GM19467 (cell line): ENCODE measurements around the gene REXO5.
"Not testable (repeated sequence)": the region's sequence is repeated elsewhere in the genome, so short reads cannot be mapped to it uniquely, and the experiment has no call there.

Experiments
- ATAC-seq: cut with Tn5 transposase; IDR thresholded peaks from one replicate; pipeline ENCODE4 v1.9.1; 2021; ENCODE audit warnings: mild to moderate bottlenecking, moderate library complexity; ENCODE audit not compliant: unreplicated experiment

REXO5 gene

DNA sequence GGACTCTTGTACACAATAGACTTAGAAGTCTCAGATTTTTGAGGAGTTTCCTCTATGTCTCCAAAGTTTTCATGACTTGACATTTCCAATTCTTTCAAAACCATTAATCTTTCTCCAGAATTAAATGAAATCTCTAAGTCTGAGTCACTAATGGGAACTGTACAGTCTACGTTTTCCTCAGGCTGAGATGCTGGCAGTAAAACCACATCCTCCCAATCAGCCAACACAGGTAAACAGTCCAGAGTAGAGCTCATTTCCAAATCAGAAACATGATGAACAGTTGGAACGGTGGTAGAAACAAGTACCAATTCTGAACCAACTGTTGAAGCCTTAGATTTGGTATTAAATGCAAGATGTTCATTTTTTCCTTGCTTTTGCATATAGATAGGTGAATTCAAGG lies 8.0 kb upstream of the REXO5 start:
- no peak for ATAC-seq

DNA sequence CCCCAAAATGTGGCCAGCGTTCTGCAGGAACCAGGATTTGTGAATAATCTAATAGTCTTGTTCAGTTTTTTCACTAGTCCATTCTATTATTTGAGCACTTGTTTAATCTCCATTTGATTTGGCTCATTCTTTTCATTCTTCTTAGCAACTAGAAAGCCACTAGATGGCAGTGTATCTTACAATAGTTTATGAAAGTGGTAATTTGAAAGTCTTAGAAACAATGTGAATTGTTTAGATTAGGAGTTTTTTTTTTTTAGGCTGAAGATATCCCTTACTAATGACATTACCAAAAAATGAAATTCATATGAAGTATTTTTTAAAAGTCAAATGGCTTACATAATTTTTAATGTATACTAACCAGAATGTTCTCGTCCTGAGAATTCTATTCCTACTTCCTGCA lies 6.7 kb upstream of the REXO5 start:
- ATAC-seq = no peak

DNA sequence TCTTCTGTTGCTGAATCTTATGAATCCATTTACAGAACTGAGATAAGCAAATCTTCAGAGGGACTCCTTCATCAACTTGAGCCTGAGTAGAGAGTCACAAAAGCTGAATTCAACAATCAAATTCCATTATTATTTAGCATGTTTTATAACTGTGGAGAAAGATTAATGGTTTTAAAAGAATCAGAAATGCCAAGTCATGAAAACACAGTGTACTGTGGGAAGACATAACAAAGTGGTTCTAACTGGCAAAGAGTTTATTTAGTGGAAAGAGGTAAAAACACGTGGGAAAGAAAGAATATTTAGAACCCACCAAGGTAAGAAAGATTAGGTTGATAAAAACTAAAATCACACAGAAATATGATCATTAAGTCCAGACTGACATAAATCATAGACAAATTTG lies 5.0 kb upstream of the REXO5 start:
- no peak for ATAC-seq

DNA sequence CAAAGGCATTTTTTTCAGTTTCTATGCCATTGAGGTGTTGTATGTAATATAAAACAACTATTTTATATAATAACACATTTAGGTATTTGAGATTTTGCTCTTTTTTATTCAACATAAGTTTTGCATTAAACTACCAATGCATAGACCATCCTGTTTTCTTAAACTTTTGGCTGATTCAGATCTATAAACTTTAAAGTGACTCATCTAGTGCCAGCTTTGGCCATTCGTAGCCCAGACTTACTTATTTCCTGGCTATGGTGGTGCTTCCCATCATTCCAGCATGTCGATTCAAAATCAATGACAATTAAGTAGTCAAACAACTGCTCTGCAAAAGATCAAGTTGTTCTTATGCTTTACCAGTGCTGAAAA lies 3.2 kb upstream of the REXO5 start:
- no peak for ATAC-seq

DNA sequence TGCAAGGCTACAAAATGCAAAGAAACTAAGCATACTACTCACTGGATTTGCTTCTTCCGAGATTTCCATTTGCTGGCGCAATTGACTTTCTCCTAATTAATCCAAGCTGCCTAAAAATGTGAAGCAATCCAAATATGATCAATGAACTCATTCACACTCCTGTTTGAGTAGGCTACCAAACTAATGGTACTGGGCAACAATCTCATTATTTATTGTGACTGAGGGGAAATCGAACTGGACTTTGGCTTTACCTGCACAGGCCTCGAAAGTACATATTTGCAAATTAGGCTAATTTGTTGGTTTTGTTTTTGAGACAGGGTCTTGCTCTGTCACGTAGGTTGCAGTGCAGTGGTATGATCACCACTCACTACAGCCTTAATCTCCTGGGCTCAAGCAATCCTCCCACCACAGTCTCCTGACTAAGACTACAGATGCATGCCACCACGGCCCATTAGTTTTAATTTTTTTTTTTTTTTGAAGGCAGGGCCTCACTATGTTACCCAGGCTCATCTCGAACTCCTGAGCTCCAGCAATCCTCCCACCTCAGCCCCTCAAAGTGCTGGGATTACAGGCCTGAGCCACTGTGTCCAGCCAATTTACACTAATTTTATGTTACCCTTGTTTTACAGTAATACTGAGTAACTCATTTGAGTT lies 2.6 kb upstream of the REXO5 start:
- no peak for ATAC-seq

DNA sequence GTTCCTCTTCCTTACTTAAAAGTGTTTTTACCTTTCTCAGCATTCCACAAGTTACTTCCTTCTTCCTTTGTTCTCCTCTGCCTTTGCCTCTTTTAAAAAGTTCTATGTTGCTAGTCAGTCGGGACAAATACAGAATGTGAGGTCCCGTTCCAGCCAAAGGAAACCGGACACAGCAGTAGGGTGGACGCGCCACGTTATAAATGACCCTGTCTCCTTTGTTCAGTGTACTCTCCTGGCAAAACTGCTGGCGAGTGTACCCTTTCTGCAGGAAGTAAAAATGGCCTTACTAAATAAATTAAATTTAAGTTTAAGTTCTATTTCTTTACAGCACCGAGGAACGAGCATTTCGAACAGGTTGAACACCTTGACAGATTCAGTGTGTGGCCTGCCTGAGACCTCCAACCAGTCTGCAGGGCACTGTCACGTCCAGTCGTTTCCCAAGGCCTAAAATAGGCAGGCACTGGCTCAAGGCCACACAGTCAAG lies 601 bp upstream of the REXO5 start:
- not testable (repeated sequence) for ATAC-seq

DNA sequence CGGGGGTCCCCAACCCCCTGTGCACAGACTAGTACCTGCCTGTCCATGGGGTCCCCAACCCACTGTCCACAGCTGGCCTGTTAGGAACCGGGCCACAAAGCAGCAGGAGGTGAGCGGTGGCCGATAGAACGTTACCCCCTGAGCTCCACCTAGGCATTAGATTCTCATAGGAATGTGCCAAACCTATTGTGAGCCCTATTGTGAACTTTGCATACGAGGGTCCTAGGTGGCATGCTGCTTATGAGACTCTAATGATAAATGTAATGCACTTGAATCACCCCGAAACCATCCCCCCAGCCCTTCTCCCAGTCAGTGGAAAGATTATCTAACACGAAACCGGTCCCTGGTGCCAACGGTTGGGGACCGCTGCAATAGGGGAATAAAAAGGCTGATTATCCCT lies 1.5 kb downstream of the REXO5 start:
- no peak for ATAC-seq

DNA sequence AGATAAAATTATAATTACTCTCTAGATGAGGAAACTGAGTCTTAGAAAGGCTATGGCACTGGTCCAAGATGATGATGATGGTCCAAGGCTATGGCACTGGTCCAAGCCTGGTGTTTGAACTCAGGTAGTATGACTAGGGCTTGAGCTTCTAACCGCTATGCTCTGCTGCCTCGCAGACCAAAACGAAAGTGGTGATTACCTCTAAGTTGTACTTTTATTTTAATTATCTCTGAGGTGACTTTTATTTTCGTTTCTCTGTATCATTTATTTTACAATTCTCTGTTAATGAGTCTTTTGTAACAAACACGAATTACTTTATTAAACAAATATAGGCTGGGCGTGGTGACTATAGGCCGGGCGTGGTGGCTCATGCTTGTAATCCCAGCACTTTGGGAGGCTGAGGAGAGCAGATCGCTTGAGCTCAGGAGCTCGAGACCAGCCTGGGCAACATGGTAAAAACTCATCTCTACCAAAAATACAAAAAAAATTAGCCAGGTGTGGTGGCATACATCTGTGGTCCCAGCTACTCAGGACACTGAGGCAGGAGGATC lies 5.6 kb downstream of the REXO5 start:
- no peak for ATAC-seq

DNA sequence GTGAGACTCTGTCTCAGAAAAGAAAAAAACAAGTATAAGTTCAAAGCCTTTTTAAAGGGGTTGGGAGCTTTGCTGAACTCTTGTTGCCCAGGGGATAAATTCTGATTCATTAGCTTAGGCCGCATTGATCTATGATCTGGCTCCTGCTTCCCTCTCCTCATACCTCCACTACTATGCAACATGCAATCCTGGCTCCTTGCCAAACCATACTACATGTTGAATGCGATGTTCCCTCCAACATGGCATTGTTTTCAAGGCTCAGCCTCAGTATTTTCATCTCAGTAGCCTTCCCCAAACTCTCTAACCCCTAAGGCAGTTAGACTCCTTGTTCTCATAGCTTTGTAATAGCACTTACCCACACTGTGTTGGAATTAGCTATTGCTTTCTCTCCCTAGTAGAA lies 6.2 kb downstream of the REXO5 start:
- ATAC-seq = no peak

DNA sequence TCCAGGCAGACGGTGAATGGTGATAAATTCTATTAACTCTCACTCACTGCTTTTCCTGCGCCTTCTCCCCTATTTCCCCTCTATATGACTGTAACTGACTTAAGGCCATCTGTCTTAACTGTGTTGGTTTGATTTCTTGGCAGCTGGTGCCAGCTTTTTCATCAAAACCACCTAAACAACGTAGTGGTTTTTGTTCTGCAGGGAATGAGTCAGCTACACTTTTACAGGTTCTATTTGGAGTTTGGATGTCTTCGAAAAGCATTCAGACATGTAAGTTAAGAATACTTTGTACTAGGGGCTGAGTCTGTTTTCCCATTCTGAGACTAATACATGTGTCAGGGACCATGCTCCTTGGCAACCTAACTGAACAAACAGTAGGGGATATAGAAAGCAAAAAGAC lies 8.5 kb downstream of the REXO5 start:
- no peak for ATAC-seq

DNA sequence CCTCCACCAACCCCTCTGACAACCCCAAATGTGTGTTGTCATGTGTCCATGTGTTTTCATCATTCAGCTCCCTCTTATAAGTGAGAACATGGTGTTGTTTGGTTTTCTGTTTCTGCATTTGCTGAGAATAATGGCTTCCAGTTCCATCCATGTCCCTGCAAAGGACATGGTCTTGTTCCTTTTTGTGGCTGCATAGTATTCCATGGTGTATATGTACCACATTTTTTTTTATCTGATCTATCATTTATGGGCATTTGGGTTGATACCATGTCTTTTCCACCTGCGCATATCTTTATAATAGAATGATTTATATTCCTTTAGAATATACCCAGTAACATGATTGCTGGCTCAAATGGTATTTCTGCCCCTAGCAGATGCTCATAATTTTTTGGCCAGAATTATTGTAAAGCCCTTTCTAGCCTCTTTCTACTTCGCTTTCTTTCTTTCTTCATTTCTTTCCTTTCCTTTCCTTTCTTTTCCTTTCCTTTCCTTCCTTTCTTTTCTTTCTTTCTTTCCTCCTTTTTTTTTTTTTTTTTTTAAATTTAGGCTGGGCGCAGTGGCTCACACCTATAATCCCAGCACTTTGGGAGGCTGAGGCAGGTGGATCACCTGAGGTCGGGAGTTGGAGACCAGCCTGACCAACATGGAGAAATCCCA lies 12.7 kb downstream of the REXO5 start:
- ATAC-seq = no peak

DNA sequence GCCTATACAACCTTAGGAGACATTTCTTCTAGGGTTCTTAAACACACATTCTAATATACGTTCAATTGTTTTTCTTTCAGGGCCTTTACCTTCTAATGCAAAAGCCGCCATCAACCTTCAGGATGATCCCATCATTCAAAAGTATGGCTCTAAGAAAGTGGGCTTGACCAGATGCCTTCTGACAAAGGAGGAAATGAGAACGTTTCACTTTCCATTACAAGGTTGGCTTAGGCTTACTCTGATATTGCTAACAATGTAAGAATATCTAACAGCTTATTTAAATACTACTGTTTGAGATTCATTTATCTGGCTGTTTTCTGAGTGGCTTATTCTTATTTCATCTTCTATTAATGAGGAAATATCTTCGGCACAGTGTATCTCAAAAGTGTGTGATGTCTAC lies 15.4 kb downstream of the REXO5 start:
- ATAC-seq = no peak

DNA sequence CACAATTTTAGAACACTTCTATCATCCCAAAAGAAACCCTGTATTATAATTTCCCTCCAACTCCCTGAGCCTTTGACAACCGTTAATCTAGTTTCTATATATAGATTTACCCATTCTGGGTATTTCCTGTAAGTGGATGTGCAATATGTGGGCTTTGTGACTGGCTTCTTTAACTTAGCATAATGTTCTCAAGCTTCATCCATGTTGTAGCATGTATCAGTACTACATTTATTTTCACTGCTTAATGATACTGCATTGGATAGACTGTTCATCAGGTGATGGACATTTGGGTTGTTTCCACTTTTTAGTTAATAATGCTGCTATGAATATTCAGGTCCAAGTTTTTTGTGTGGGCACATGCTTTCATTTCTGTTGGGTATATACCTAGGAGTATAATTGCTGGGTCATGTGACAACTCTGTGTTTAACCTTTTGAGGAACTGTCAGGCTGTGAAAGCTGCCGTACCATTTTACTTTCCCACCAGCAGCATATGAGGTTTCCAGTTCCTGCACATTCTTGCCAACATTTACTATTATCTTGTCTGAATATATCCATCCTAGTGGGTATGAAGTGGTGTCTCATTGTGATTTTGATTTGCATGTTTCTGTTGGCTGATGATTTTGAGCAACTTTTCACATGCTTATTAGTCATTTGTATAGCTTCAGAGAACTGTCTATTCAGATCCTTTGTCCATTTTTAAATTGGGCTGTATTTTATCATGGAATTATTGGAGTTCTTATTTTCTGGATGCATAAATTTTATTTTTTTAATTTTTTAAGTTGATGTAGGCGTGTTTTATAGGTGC lies 16.4 kb downstream of the REXO5 start:
- ATAC-seq = no peak

DNA sequence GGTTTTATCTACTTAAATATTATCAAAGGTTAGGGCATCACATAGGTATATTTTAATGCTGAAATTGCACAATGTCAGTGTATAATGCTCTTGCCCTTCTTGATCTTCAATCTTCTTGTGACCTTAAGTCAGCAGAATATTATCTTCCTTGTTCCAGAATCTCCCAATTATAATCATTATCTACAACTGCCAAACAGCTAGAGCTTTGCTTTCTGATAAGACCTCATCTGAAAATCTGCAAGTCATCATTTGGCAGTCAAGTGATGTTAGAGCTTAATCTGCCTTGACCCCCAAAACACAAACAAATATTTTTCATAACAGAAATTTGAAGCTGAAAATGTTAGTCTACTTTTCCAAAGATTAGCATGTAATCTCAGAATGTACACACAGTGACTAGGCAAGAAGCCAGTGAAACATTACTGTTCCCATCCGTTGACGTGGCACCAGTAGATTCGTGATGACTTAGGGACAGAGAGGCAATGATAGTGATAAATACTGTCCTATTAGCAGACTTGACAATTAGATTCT lies 19.8 kb downstream of the REXO5 start:
- ATAC-seq = no peak

DNA sequence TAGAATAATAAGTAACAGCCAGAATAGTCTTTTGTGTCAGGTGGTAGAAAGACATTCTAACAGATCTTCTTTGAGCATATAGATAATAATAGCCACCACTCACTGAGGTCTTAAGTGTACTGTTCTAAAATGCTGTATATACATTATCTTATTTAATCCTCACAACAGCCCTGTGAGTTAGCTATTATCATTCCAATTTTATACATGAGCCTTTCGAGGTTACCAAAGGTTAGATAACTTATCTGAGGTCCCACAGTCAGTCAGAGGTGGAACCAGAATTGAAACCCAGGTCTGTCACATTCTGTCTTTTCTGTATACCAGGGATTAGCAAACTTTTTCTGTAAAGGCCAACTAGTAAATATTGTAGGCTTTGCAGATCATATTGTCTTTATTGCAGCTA lies 23.2 kb downstream of the REXO5 start:
- no peak for ATAC-seq

DNA sequence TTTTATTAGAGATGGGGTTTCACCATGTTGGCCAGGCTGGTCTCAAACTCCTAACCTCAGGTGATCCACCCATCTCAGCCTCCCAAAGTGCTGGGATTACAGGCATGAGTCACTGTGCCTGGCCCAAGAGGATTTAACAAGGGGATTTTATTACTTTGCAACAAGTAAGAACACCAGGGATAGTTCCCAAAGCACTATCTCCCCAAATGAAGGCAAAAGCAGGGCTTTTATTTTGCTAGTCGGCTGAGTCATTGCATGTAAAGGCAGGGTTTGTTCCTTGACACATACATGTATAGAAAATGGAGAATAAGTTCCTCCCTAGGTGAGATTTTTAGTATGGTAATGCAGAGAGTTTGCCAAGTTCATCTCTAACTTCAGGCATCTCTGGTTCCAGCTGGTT lies 24.0 kb downstream of the REXO5 start:
- no peak for ATAC-seq

DNA sequence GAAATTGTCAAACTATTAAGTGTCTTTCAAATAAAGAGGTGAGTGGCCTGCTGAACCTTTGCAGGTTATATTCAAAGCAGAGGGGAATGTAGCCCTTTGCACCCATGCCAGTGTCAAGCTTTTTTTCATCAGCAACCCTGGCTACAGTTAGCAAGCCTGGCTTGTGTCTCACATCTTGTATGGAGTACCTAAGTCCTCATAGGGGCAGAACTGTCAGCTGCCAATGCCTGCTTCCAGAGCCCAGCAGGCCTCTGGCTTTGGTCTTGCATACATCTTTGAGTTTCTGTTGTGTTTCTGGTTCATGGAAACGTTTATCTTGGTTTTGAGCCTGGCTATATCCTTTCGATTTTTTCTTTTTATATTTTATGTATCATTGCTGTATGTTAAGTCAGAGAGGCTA lies 26.8 kb downstream of the REXO5 start:
- no peak for ATAC-seq

DNA sequence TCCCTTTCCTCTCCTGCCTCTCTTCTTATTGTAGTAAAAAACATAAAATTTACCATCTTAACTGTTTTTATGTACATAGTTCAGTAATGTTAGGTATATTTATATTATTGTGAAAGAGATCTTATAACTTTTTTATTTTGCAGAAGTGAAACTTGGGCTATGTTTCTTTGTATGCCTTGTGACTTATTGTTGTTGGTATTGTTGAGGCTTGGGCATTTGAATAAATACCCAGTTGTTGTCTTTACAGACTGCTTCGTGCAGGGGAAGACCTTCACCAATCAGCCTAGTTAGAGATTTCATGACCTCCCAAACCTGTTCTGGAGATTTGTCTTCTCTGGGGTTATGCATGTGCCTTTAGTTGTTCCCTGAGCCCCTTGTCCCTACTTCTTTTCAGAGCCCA lies 31.9 kb downstream of the REXO5 start:
- ATAC-seq = no peak

DNA sequence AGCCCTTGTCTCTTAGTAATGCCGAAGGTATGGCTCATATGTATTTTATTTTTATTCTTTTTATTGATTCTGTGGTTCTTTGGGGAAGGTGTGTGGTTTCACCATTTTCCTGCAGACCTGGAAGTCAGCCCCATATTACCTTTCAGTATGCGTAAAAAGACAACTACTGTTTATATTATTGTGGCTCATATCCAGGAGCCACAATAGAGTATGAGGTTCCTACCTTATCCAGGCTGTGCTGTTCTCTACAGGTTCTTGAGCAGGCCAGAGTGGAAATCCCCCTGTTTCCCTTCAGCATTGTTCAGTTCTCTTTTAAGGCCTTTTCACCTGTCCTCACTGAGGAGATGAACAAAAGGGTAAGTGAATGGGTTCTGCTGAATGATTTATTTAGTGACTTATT lies 33.2 kb downstream of the REXO5 start:
- no peak for ATAC-seq

DNA sequence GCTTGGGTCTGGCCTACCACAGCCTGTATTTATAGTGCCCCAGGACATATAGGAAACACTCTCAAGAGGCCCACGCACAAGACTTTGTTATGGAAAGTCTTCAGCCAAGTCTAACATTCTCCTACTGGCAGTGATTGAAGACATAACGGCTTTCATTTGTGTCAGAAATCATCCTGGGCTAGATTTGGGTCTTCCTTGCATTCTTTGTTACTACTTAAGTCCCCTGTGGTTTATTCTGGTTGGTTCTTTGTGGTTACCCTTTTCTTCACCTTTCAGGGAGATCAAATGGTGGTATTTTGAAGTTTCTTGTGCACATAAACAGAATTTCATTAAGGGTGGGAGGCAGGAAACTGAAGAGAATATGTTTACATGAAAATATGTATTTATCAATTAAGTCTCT lies 37.7 kb downstream of the REXO5 start:
- no peak for ATAC-seq

DNA sequence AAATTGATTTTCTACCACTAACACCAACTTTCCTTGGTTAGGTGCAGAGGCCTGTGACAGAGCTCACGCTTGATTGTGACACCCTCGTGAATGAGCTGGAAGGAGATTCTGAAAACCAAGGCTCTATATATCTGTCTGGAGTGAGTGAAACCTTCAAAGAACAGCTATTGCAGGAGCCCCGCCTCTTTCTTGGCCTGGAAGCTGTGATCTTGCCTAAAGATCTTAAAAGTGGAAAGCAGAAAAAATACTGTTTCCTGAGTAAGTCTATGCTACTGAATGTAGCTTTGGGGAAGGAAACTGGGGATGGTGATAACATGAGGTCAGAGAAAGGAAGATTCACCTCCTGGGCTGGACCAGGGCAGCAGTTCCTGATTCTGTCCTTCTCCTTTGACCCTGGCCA lies 38.3 kb downstream of the REXO5 start:
- ATAC-seq = no peak

DNA sequence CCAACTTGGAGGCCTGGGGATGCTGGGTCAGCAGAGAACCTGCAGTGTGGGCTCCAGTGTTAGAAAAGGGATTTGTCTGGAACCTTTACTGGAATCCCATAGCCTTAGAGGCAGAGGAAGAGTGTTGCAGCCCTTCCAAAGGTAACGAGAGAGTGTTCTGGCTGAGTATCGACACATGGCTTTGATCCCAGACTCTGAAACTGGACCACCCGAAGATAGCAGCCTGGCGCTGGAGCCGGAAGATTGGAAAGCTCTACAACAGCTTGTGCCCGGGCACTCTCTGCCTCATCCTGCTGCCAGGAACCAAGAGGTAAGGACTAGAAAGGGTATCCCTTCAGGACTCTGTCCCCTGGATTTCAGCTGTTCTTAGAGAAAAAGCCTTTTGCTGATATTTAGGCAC lies 39.7 kb downstream of the REXO5 start:
- no peak for ATAC-seq
